SK-N-MC (cell line): Measurements from ENCODE around the gene UCHL5.
"Not testable (repeated sequence)": the region's sequence is repeated elsewhere in the genome, so short reads cannot be mapped to it uniquely, and the experiment has no call there.

Source experiments
- DNase-seq: peaks from one replicate; pipeline ENCODE4 v3.0.0-alpha.2; 2011; ENCODE audit warnings: low read depth, low spot score
- H3K27ac ChIP-seq: fragments of 200-600 bp; sonication (generic); 2 replicates; pipeline ENCODE4 v1.5.1; 2016; ENCODE audit warnings: mixed run types
- H3K36me3 ChIP-seq: fragments of 200-600 bp; sonication (generic); 2 replicates; pipeline ENCODE4 v1.6.1; 2017; ENCODE audit warnings: antibody characterized with exemption, low read length, mixed read lengths; ENCODE audit not compliant: insufficient read depth
- H3K4me3 ChIP-seq: fragments of 200-600 bp; sonication (generic); 2 replicates; pipeline ENCODE4 v1.5.1; 2016
- H3K9ac ChIP-seq: fragments of 200-600 bp; sonication (generic); 2 replicates; pipeline ENCODE4 v1.8.0; 2017; ENCODE audit warnings: mixed run types, mixed read lengths; ENCODE audit not compliant: insufficient read length
- H3K9me3 ChIP-seq: fragments of 200-600 bp; sonication (generic); 2 replicates; pipeline ENCODE4 v1.6.1; 2017; ENCODE audit warnings: low read depth, mild to moderate bottlenecking, antibody characterized with exemption, low read length, moderate library complexity, mixed read lengths
- EZH2 ChIP-seq: fragments of 200-600 bp; sonication (generic); IDR thresholded peaks from one replicate; pipeline ENCODE4 v1.6.1; 2017; ENCODE audit warnings: antibody characterized with exemption
- FOXP2 ChIP-seq: optimal IDR thresholded peaks from 2 replicates; pipeline ENCODE3; 2011; ENCODE audit warnings: mild to moderate bottlenecking, moderate library complexity; ENCODE audit not compliant: insufficient read depth; ENCODE audit errors: extremely low read length, control extremely low read depth
- POLR2AphosphoS5 ChIP-seq: IDR thresholded peaks from 2 replicates; pipeline ENCODE4 v1.6.1; 2012; ENCODE audit warnings: mild to moderate bottlenecking, low read depth, low read length, borderline replicate concordance

UCHL5 gene

GRCh38 chr1:192983349-192983980 is 75.7 kb downstream of the UCHL5 start:
- Histone ChIP-seq H3K9ac (no peak overlapping the region), H3K36me3 (peaks cover 6% of the 10 kb centered on the region; the same call in 1 of the 2 replicates), H3K4me3 (no peak overlapping the region), H3K9me3 (no peaks in the 10 kb centered on the region), H3K27ac (no peak overlapping the region)
- no peak for DNase-seq
- TF ChIP-seq POLR2AphosphoS5 (no peak), FOXP2 (no peak), EZH2 (no peak)

DNA sequence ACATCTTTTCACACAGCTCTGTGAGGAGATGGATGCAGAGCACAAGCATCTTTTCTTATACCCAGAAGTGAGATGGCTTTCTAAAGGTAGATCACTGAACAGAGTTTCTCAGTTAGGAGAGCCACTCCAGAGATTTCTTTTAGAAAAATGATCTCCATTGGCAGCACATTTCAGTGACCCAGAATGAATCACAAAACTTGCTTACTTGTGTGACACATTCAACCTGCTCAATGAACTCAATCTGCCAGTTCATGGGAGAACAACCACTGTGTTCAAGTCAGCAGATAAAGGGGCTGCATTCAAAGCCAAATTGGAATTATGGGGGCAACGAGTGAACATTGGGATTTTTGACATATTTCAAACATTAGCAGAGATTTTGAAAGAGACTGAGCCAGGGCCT is 78.3 kb downstream of the UCHL5 start:
- no peak for TF ChIP-seq EZH2
- no peak for TF ChIP-seq FOXP2
- TF ChIP-seq POLR2AphosphoS5: no peak
- H3K9me3 ChIP-seq: no peaks in the 10 kb centered on the region
- no peak for DNase-seq
- no peak overlapping the region for H3K9ac ChIP-seq
- H3K36me3 ChIP-seq: no peaks in the 10 kb centered on the region
- H3K27ac ChIP-seq: no peak overlapping the region
- H3K4me3 ChIP-seq: no peak overlapping the region

GRCh38 chr1:192980334-192980733 is 78.8 kb downstream of the UCHL5 start:
- H3K4me3 ChIP-seq, DNase-seq, H3K9ac ChIP-seq, H3K27ac ChIP-seq, H3K36me3 ChIP-seq, H3K9me3 ChIP-seq: not testable (repeated sequence)

- DNase-seq: no peak
- no peaks in the 10 kb centered on the region for H3K9me3 ChIP-seq
- TF ChIP-seq POLR2AphosphoS5: no peak
- TF ChIP-seq FOXP2: no peak
- TF ChIP-seq EZH2: no peak
- H3K4me3 ChIP-seq: no peak overlapping the region
- no peaks in the 10 kb centered on the region for H3K36me3 ChIP-seq
- H3K9ac ChIP-seq: no peak overlapping the region
- no peak overlapping the region for H3K27ac ChIP-seq
Observed at GRCh38 chr1:192979542-192979941, 79.6 kb downstream of the UCHL5 start.

DNA sequence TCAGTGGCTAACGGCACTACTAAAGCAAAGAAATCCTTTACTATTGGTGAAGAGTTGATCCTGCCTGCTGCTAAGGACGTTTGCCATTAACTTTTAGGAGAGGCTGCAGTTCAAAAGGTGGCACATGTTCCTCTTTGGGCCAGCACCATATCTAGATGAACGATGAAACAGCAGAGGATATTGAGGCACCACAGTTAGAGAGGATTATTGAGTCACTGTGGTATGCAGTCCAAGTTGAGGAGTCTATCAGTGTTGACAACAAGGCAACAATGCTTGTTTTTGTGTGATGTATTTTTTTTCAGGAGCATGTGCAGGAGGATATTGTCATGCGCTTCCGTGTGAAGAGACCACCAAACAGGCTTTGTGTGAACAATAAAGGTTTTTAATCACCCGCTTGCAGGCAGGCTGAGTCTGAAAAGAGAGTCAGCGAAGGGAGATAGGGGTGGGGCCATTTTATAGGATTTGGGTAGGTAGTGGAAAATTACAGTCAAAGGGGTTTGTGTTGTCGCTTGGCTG is 80.9 kb downstream of the UCHL5 start:
- Histone ChIP-seq H3K9me3 (no peaks in the 10 kb centered on the region), H3K36me3 (no peaks in the 10 kb centered on the region), H3K4me3 (no peak overlapping the region), H3K9ac (no peak overlapping the region), H3K27ac (no peak overlapping the region)
- TF ChIP-seq FOXP2: no peak
- no peak for TF ChIP-seq EZH2
- TF ChIP-seq POLR2AphosphoS5: no peak
- DNase-seq: no peak

DNA sequence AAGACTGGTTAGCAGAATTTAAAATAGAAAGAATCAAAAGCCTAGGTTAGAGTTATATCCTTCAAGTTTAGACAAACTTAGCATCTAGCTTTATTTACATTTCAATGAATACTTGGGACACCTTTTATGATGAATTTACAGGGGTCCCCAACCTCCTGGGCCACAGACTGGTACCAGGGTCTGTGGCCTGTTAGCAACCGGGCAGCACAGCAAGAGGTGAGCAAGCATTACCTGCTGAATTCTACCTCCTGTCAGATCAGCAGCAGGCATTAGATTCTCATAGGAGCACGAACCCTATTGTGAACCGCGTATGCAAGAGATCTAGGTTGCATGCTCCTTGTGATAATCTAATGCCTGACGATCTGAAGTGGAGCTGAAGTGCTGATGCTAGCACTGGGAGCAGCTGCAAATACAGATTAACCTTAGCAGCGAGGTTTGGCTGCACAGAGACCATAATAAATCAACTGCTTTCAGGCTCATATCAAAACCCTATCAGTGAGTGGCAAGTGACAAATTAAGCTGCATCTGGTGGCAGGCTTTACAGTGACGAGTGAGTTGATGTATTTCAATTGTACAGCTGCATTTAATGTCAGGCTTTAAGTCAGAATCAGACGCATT is 82.0 kb downstream of the UCHL5 start:
- Histone ChIP-seq H3K4me3 (no peak overlapping the region), H3K36me3 (no peaks in the 10 kb centered on the region), H3K27ac (no peak overlapping the region), H3K9me3 (no peaks in the 10 kb centered on the region), H3K9ac (no peak overlapping the region)
- TF ChIP-seq EZH2 (no peak), POLR2AphosphoS5 (no peak), FOXP2 (no peak)
- DNase-seq: no peak

- TF ChIP-seq FOXP2 (no peak), POLR2AphosphoS5 (no peak), EZH2 (no peak)
- Histone ChIP-seq H3K27ac (no peak overlapping the region), H3K9me3 (no peaks in the 10 kb centered on the region), H3K9ac (no peak overlapping the region), H3K4me3 (no peak overlapping the region), H3K36me3 (no peaks in the 10 kb centered on the region)
- DNase-seq: no peak
Observed at GRCh38 chr1:192976576-192976975, 82.6 kb downstream of the UCHL5 start.

DNA sequence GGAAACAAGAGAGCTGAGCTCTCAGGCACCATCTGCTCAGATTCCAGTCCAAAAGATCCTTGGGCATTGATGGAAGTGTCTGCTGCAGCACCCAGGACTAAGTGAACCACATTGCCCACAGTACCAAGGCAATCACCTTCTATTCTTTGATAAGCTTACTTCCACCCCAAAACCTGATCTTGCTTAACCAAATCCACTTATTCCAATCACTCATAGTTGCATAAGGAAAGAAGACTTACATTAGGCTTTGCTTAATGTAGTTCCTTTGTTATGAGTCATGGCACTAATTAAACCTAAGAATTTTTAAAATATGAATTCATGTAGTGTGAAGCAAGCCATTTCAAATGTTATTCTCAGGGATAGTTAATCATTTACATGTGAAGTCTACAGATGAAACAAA is 84.5 kb downstream of the UCHL5 start:
- TF ChIP-seq FOXP2: no peak
- Histone ChIP-seq H3K9me3 (no peaks in the 10 kb centered on the region), H3K36me3 (no peaks in the 10 kb centered on the region), H3K9ac (no peak overlapping the region), H3K27ac (no peak overlapping the region), H3K4me3 (no peak overlapping the region)
- no peak for DNase-seq

DNA sequence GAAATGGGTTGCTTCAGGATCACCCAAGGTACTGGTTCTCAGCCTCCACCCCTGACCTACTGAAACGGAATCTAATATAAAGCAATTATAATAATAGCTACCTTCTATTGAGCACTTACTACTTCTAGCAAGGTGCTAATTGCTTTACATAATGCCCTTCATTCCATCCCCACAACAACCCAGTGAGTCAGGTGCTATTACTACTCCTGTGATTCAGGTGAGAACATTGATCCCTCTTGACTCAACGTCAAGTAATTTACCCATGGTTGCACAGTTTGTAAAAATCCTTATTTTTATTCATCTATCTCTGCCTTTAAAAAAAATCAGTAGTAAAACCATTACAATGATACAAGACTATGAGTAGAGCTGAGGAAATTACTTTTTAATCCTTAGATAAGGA is 85.2 kb downstream of the UCHL5 start:
- no peak overlapping the region for H3K4me3 ChIP-seq
- H3K27ac ChIP-seq: no peak overlapping the region
- H3K9me3 ChIP-seq: no peaks in the 10 kb centered on the region
- H3K9ac ChIP-seq: no peak overlapping the region
- TF ChIP-seq EZH2 (no peak), POLR2AphosphoS5 (no peak), FOXP2 (no peak)
- no peaks in the 10 kb centered on the region for H3K36me3 ChIP-seq
- DNase-seq: no peak
